ENCODE measurements around the gene LRRC4.

GRCh38 chr7:128027485-128027980 lies 3.7 kb downstream of the LRRC4 start:
- TF ChIP-seq CTCF (conservative IDR thresholded peaks at IDR 0.05; ENCODE audit: low read depth, low read length) (no peak), EZH2 (IDR thresholded peaks at IDR 0.05; ENCODE audit: low read length, unreplicated experiment) (no peak), EZH2phosphoT487 (IDR thresholded peaks at IDR 0.05; ENCODE audit: borderline replicate concordance, low read length) (no peak)
